GM18498 (cell line): ENCODE measurements around the gene POMGNT1.

Experiments used
- ATAC-seq: cut with Tn5 transposase; IDR thresholded peaks from one replicate; pipeline ENCODE4 v1.9.1; 2021; ENCODE audit warnings: mild to moderate bottlenecking, moderate library complexity; ENCODE audit not compliant: unreplicated experiment

The POMGNT1 gene

GRCh38 chr1:46158312-46159281 is 39.6 kb downstream of the POMGNT1 start:
- ATAC-seq, result no peak

- ATAC-seq, result no peak
These were observed 40.3 kb downstream of the POMGNT1 start for GRCh38 chr1:46157916-46158311.

GRCh38 chr1:46153732-46154131 is 44.5 kb downstream of the POMGNT1 start:
- ATAC-seq, result no peak

GRCh38 chr1:46153228-46153627 is 45.0 kb downstream of the POMGNT1 start:
- ATAC-seq, result no peak

- ATAC-seq, result no peak
These were observed 46.2 kb downstream of the POMGNT1 start for GRCh38 chr1:46152016-46152415.

GRCh38 chr1:46150085-46150484 is 48.1 kb downstream of the POMGNT1 start:
- ATAC-seq, result no peak

- no peak for ATAC-seq
These were observed 49.9 kb downstream of the POMGNT1 start for GRCh38 chr1:46148318-46148717.
